ENCODE data around the gene RNF144B.
"Not testable (repeated sequence)": the region's sequence is repeated elsewhere in the genome, so short reads cannot be mapped to it uniquely, and the experiment has no call there.

Gene RNF144B

GRCh38 chr6:18389479-18389878 is 2.3 kb downstream of the RNF144B start:
- no peaks in the 10 kb centered on the region for H3K9me3 Mint-ChIP-seq
- H3K4me3 Mint-ChIP-seq = peak overlapping the region; percentile 65
- peaks cover 5% of the 10 kb centered on the region for H3K36me3 Mint-ChIP-seq (ENCODE audit: low read depth)
- no peaks in the 10 kb centered on the region for H3K27me3 Mint-ChIP-seq
- H3K4me1 Mint-ChIP-seq (ENCODE audit: low read depth) = peaks cover 50% of the 10 kb centered on the region
- no peak overlapping the region for H3K27ac Mint-ChIP-seq

GRCh38 chr6:18390476-18390875 is 3.3 kb downstream of the RNF144B start:
- H3K9me3 Mint-ChIP-seq = no peaks in the 10 kb centered on the region
- H3K27me3 Mint-ChIP-seq = no peaks in the 10 kb centered on the region
- H3K36me3 Mint-ChIP-seq (ENCODE audit: low read depth) = peaks cover 7% of the 10 kb centered on the region
- no peak overlapping the region for H3K27ac Mint-ChIP-seq
- H3K4me1 Mint-ChIP-seq (ENCODE audit: low read depth) = peaks cover 50% of the 10 kb centered on the region
- H3K4me3 Mint-ChIP-seq = no peak overlapping the region

GRCh38 chr6:18391023-18391422 is 3.9 kb downstream of the RNF144B start:
- Mint-ChIP-seq H3K36me3 (ENCODE audit: low read depth) (peaks cover 7% of the 10 kb centered on the region), H3K4me1 (ENCODE audit: low read depth) (peaks cover 50% of the 10 kb centered on the region), H3K27me3 (no peaks in the 10 kb centered on the region), H3K9me3 (no peaks in the 10 kb centered on the region), H3K27ac (no peak overlapping the region), H3K4me3 (no peak overlapping the region)

GRCh38 chr6:18392346-18392877 is 5.3 kb downstream of the RNF144B start:
- H3K4me1 Mint-ChIP-seq (ENCODE audit: low read depth) = peaks cover 43% of the 10 kb centered on the region
- H3K9me3 Mint-ChIP-seq = no peaks in the 10 kb centered on the region
- H3K27ac Mint-ChIP-seq = no peak overlapping the region
- no peak overlapping the region for H3K4me3 Mint-ChIP-seq
- no peaks in the 10 kb centered on the region for H3K27me3 Mint-ChIP-seq
- peaks cover 11% of the 10 kb centered on the region for H3K36me3 Mint-ChIP-seq (ENCODE audit: low read depth)

- no peak overlapping the region for H3K27ac Mint-ChIP-seq
- H3K4me1 Mint-ChIP-seq (ENCODE audit: low read depth) = peaks cover 38% of the 10 kb centered on the region
- H3K9me3 Mint-ChIP-seq = no peaks in the 10 kb centered on the region
- H3K4me3 Mint-ChIP-seq = no peak overlapping the region
- peaks cover 13% of the 10 kb centered on the region for H3K36me3 Mint-ChIP-seq (ENCODE audit: low read depth)
- no peaks in the 10 kb centered on the region for H3K27me3 Mint-ChIP-seq
These were observed 6.5 kb downstream of the RNF144B start for GRCh38 chr6:18393698-18394097.

- no peaks in the 10 kb centered on the region for H3K9me3 Mint-ChIP-seq
These were observed 8.2 kb downstream of the RNF144B start for GRCh38 chr6:18395177-18395855.

GRCh38 chr6:18395856-18396197 is 8.7 kb downstream of the RNF144B start:
- Mint-ChIP-seq H3K36me3 (ENCODE audit: low read depth) (peaks cover 22% of the 10 kb centered on the region), H3K27ac (no peak overlapping the region), H3K4me3 (no peak overlapping the region), H3K27me3 (no peaks in the 10 kb centered on the region), H3K9me3 (no peaks in the 10 kb centered on the region), H3K4me1 (ENCODE audit: low read depth) (peaks cover 26% of the 10 kb centered on the region)

More at GRCh38 chr6:18395177-18395855, 8.2 kb downstream of the RNF144B start:
- H3K4me1 Mint-ChIP-seq (ENCODE audit: low read depth) = peaks cover 26% of the 10 kb centered on the region
- no peak overlapping the region for H3K27ac Mint-ChIP-seq
- H3K4me3 Mint-ChIP-seq = no peak overlapping the region
- no peaks in the 10 kb centered on the region for H3K27me3 Mint-ChIP-seq
- H3K36me3 Mint-ChIP-seq (ENCODE audit: low read depth) = peaks cover 17% of the 10 kb centered on the region

- H3K27ac Mint-ChIP-seq = no peak overlapping the region
These were observed 10.6 kb downstream of the RNF144B start for GRCh38 chr6:18397701-18398100.

GRCh38 chr6:18398225-18398624 is 11.1 kb downstream of the RNF144B start:
- H3K4me3 Mint-ChIP-seq, H3K27me3 Mint-ChIP-seq, H3K9me3 Mint-ChIP-seq, H3K27ac Mint-ChIP-seq: not testable (repeated sequence)
- Mint-ChIP-seq H3K36me3 (ENCODE audit: low read depth) (peaks cover 24% of the 10 kb centered on the region), H3K4me1 (ENCODE audit: low read depth) (peaks cover 41% of the 10 kb centered on the region)

More at GRCh38 chr6:18397701-18398100, 10.6 kb downstream of the RNF144B start:
- peaks cover 18% of the 10 kb centered on the region for H3K36me3 Mint-ChIP-seq (ENCODE audit: low read depth)
- H3K4me3 Mint-ChIP-seq = no peak overlapping the region
- peaks cover 36% of the 10 kb centered on the region for H3K4me1 Mint-ChIP-seq (ENCODE audit: low read depth)
- no peaks in the 10 kb centered on the region for H3K27me3 Mint-ChIP-seq
- no peaks in the 10 kb centered on the region for H3K9me3 Mint-ChIP-seq

GRCh38 chr6:18400831-18401446 is 13.8 kb downstream of the RNF144B start:
- Mint-ChIP-seq H3K27ac (peak overlapping the region; percentile 56), H3K36me3 (ENCODE audit: low read depth) (peaks cover 38% of the 10 kb centered on the region), H3K27me3 (no peaks in the 10 kb centered on the region), H3K4me1 (ENCODE audit: low read depth) (peaks cover 43% of the 10 kb centered on the region), H3K9me3 (peaks cover under 1% of the 10 kb centered on the region), H3K4me3 (peak overlapping the region; percentile 4)

- not testable (repeated sequence) for H3K27me3 Mint-ChIP-seq
- peaks cover 60% of the 10 kb centered on the region for H3K4me1 Mint-ChIP-seq (ENCODE audit: low read depth)
These were observed 17.8 kb downstream of the RNF144B start for GRCh38 chr6:18404965-18405364.

GRCh38 chr6:18405477-18406293 is 18.5 kb downstream of the RNF144B start:
- peak overlapping the region; percentile 69 for H3K27ac Mint-ChIP-seq
- peaks cover 35% of the 10 kb centered on the region for H3K36me3 Mint-ChIP-seq (ENCODE audit: low read depth)
- no peak overlapping the region for H3K4me3 Mint-ChIP-seq

More at GRCh38 chr6:18404965-18405364, 17.8 kb downstream of the RNF144B start:
- H3K9me3 Mint-ChIP-seq, H3K4me3 Mint-ChIP-seq, H3K27ac Mint-ChIP-seq: not testable (repeated sequence)
- peaks cover 39% of the 10 kb centered on the region for H3K36me3 Mint-ChIP-seq (ENCODE audit: low read depth)

GRCh38 chr6:18406955-18407749 is 20.0 kb downstream of the RNF144B start:
- peak overlapping the region; percentile 61 for H3K27ac Mint-ChIP-seq
- H3K9me3 Mint-ChIP-seq = peaks cover 4% of the 10 kb centered on the region
- peaks cover 34% of the 10 kb centered on the region for H3K36me3 Mint-ChIP-seq (ENCODE audit: low read depth)
- H3K4me1 Mint-ChIP-seq (ENCODE audit: low read depth) = peaks cover 51% of the 10 kb centered on the region
- no peaks in the 10 kb centered on the region for H3K27me3 Mint-ChIP-seq
- H3K4me3 Mint-ChIP-seq = no peak overlapping the region

More at GRCh38 chr6:18405477-18406293, 18.5 kb downstream of the RNF144B start:
- peaks cover 62% of the 10 kb centered on the region for H3K4me1 Mint-ChIP-seq (ENCODE audit: low read depth)
- H3K9me3 Mint-ChIP-seq = peaks cover 4% of the 10 kb centered on the region
- H3K27me3 Mint-ChIP-seq = no peaks in the 10 kb centered on the region

GRCh38 chr6:18409602-18410001 is 22.5 kb downstream of the RNF144B start:
- H3K27ac Mint-ChIP-seq, H3K27me3 Mint-ChIP-seq, H3K9me3 Mint-ChIP-seq, H3K4me3 Mint-ChIP-seq: not testable (repeated sequence)
- peaks cover 58% of the 10 kb centered on the region for H3K4me1 Mint-ChIP-seq (ENCODE audit: low read depth)
- H3K36me3 Mint-ChIP-seq (ENCODE audit: low read depth) = peaks cover 16% of the 10 kb centered on the region
